Heart right ventricle (tissue), 16 donors: ENCODE results near the gene TRANK1. TPM values are rescaled to one million over a fixed set of nuclear protein-coding genes. Genes with fewer than 3 reads are reported as not detected.
"Not testable (repeated sequence)": the region's sequence is repeated elsewhere in the genome, so short reads cannot be mapped to it uniquely, and the experiment has no call there.

ENCODE experiments used
- ATAC-seq, 8 donors: fragments of 200-7000 bp; cut with Tn5 transposase; one replicate each; pipeline ENCODE4 v1.9.1; 2020; ENCODE audit warnings: mild to moderate bottlenecking in 8 of 8, moderate library complexity in 8 of 8, moderate number of reproducible peaks in 1 of 8
- DNase-seq, 2 donors: peaks; one replicate each; pipeline ENCODE4 v3.0.0-alpha.2; 2020
- H3K27ac ChIP-seq, 10 donors: fragments of 200-600 bp; sonication (generic) in 2 of 10; one replicate each; pipeline versions ENCODE4 v1.5.0 to v1.8.0; 2020 to 2022; ENCODE audit warnings: mild to moderate bottlenecking in 3 of 10
- H3K27me3 ChIP-seq, 7 donors: fragments of 200-600 bp; one replicate each; pipeline ENCODE4 v1.8.0; 2021 to 2022; ENCODE audit warnings: mild to moderate bottlenecking in 2 of 7
- H3K36me3 ChIP-seq, 9 donors: fragments of 200-600 bp; sonication (generic) in 1 of 9; one replicate each; pipeline versions ENCODE4 v1.5.0 to v1.8.0; 2020 to 2022; ENCODE audit warnings: mild to moderate bottlenecking in 2 of 9
- H3K4me1 ChIP-seq, 9 donors: fragments of 200-600 bp; sonication (generic) in 1 of 9; one replicate each; pipeline versions ENCODE4 v1.5.0 to v1.8.0; 2020 to 2022; ENCODE audit warnings: mild to moderate bottlenecking in 4 of 9
- H3K4me3 ChIP-seq, 10 donors: fragments of 200-600 bp; sonication (generic) in 2 of 10; one replicate each; pipeline versions ENCODE4 v1.5.0 to v1.8.0; 2020 to 2022; ENCODE audit warnings: mild to moderate bottlenecking in 7 of 10, moderate library complexity in 2 of 10
- H3K9me3 ChIP-seq, 11 donors: fragments of 200-600 bp in 10 of 11; sonication (generic) in 2 of 11; one replicate each; pipeline versions ENCODE4 v1.5.0 to v1.8.0; 2013 to 2022; ENCODE audit warnings: mild to moderate bottlenecking in 2 of 11, control low read depth in 1 of 11, moderate library complexity in 1 of 11
- WGBS, 2 donors: extraction: QIAGEN DNeasy Blood & Tissue Kit; methylation state at CpG; one replicate each; pipeline ENCODE4 v1.1.7; 2013; ENCODE audit warnings: inconsistent platforms in 1 of 2; 5-methylcytosine and 5-hydroxymethylcytosine counted together
- intact Hi-C, 10 donors: fragments of 100-400 bp; cut with DNase I; formaldehyde crosslinking; loops; one replicate each; pipeline versions ENCODE4 v1.11.1 to v1.14.2; 2022
- polyA plus RNA-seq, 2 donors: library from polyadenylated mRNA; stranded (reverse); fragments of 200-250 nt; gene quantifications; one replicate each; pipeline ENCODE4 v1.2.3, GENCODE V29; 2013
- total RNA-seq, 10 donors: library from RNA; stranded (reverse); fragmentation: NEBNext Ultra II Directional in 3 of 10; extraction: Animal tissue kit (Norgen Biotek cat#: 25700) in 3 of 10; gene quantifications; one replicate each; pipeline versions ENCODE4 v1.2.1 to v1.2.4, GENCODE V29; 2021 to 2023
- TF ChIP-seq, protein P1 (sequence below), 9 donors: fragments of 200-600 bp; sonication (generic) in 2 of 9; IDR thresholded peaks; one replicate each; pipeline versions ENCODE4 v1.5.0 to v1.8.0; 2021 to 2022; ENCODE audit warnings: antibody characterized with exemption in 9 of 9, mild to moderate bottlenecking in 5 of 9, moderate library complexity in 1 of 9
- donor health status: Arrhythmogenic right ventricular cardiomyopathy.
- donor health status: ischemic (EF 13 %, LVEDD 7.1; RV severe dilation, severe dysfunction).
- donor health status: healthy with polysubstance abuse.
- donor health status: DM: no; HTN: yes; CAD: no.
- donor health status: DM: no; HTN: no; CAD: no.
- donor health status: ischemic (EF 25% LVEDD 6.9; RV normal size, moderate dysfunction).
- donor health status: ischemic (EF 25% LVEDD 5.7; RV mildly dilated, moderate dysfunction).
- donor health status: healthy.
- donor health status: DM: yes; HTN: yes; CAD: no.
- donor health status: Ischemic cardiomyopathy.
- donor health status: ischemic (EF 35%, LVEDD 5.7; RV mildly dilated, moderate dysfunction).
- donor health status: nonischemic (EF 11% LVEDD 7.7; RV severe dilation, severe dysfunction).
- donor health status: DM: yes; HTN: yes; CAD: no.
- donor health status: PGD.
- donor health status: ischemic (EF 29% LVEDD 5.4; RV normal size, mild dysfunction).
- donor health status: nonischemic (EF 23%, LVEDD 6.1; RV moderate dilation, normal function).

Gene TRANK1
- total and polyA plus RNA-seq, 12 donors: 1.3 to 20.8 (median 4.9) TPM

DNA sequence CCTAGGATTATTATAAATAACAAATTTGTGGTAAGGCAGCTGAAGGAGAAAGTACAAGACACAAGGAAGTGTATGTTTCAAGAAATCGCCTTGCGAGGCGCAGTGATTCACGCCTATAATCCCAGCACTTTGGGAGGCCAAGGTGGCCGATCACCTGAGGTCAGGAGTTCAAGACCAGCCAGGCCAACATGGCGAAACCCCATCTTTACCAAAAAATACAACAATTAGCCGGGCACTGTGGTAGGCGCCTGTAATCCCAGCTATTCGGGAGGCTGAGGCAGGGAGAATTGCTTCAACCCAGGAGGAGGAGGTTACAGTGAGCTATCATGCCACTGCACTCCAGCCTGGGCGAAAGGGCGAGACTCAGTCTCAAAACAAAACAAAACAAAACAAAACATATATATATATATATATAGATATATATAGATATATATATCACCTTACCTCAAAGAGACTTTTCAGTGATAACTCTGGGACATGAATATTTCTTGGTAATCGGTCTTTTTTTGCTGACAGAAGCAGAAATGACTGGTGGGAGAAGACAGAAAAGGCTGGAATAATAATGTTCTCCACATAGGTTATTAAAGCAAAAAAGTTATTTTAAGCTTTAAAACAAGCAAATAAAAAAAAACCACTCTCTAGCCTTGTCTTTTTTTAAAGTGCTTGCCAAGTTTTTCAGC, 52.3 kb downstream of the TRANK1 start:
- H3K36me3 ChIP-seq: peaks cover 0 to 78% (median 12%) of the 10 kb centered on the region in 9 donors
- peaks cover 2 to 55% (median 23%) of the 10 kb centered on the region in 9 donors for H3K4me1 ChIP-seq
- H3K4me3 ChIP-seq: no peak overlapping the region

DNA sequence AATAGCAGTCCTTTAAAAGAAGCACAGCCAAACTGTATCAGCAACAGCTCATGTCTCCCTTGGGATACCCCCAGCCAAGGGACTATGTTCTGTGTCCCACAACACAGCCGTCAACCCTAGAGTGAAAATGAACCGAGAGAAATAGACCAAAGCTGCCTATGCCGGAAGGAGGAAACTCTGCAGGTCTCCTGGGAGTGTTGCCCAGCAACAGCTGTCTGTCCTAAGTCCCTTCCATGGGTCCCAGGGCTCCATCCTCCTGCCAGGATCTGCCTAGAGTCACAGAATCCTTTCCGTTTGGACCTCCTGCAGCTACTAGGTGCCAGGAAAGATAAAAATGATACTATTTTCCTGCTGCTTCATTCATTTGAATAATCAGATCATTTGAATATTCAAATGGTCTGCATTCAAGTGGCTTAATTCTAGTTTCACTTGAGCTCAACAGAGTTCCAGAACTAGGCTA, 53.1 kb downstream of the TRANK1 start:
- Histone ChIP-seq H3K4me3 (no peak overlapping the region), H3K27ac (peak overlapping the region in 7 of 10 donors; percentile 31 to 80 (median 50)), H3K9me3 (no peaks in the 10 kb centered on the region), H3K4me1 (peaks cover 2 to 55% (median 23%) of the 10 kb centered on the region in 9 donors), H3K36me3 (peaks cover 0 to 78% (median 12%) of the 10 kb centered on the region in 9 donors), H3K27me3 (no peaks in the 10 kb centered on the region)
- intact Hi-C loops: no loop called here
- DNase-seq: peak; percentile 53 to 72
- 34 to 37% methylated on average over 4 of the region's 4 CpGs for WGBS, 2 donors
- TF ChIP-seq, protein P1, sequence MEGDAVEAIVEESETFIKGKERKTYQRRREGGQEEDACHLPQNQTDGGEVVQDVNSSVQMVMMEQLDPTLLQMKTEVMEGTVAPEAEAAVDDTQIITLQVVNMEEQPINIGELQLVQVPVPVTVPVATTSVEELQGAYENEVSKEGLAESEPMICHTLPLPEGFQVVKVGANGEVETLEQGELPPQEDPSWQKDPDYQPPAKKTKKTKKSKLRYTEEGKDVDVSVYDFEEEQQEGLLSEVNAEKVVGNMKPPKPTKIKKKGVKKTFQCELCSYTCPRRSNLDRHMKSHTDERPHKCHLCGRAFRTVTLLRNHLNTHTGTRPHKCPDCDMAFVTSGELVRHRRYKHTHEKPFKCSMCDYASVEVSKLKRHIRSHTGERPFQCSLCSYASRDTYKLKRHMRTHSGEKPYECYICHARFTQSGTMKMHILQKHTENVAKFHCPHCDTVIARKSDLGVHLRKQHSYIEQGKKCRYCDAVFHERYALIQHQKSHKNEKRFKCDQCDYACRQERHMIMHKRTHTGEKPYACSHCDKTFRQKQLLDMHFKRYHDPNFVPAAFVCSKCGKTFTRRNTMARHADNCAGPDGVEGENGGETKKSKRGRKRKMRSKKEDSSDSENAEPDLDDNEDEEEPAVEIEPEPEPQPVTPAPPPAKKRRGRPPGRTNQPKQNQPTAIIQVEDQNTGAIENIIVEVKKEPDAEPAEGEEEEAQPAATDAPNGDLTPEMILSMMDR (IDR thresholded peaks at IDR 0.05): no peak
- peak; percentile 44 to 77 (median 68) for ATAC-seq

More for the DNA sequence above, 52.3 kb downstream of the TRANK1 start:
- Histone ChIP-seq H3K9me3 (no peaks in the 10 kb centered on the region), H3K27me3 (no peaks in the 10 kb centered on the region), H3K27ac (peak overlapping the region in 8 of 10 donors; percentile 16 to 80 (median 53))
- no peak for DNase-seq
- no peak for ATAC-seq
- TF ChIP-seq, protein P1 (IDR thresholded peaks at IDR 0.05): no peak
- WGBS, 2 donors: 87 to 92% methylated on average over 12 of the region's 12 CpGs
- intact Hi-C loops: no loop called here

DNA sequence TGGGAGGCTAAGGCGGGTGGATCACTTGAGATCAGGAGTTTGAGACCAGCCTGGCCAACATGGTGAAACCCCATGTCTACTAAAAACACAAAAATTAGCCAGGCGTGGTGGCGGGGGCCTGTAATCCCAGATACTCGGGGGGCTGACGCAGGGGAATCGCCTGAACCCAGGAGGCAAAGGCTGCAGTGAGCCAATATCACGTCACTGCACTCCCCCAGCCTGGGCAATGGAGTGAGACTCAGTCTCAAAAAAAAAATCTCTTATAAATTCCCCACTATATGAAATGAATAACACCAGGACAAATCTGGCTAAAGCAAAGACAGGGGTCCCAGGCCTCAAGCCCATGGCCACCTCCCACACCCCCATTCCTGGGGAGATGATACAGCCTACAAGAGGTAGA, 53.8 kb downstream of the TRANK1 start:
- ATAC-seq, H3K9me3 ChIP-seq, intact Hi-C loops, DNase-seq, H3K4me3 ChIP-seq, H3K27me3 ChIP-seq: not testable (repeated sequence)
- H3K27ac ChIP-seq: peak overlapping the region in 7 of 10 donors; percentile 4 to 78 (median 41)
- WGBS, 2 donors: 86 to 88% methylated on average over 7 of the region's 7 CpGs
- peaks cover 0 to 78% (median 12%) of the 10 kb centered on the region in 9 donors for H3K36me3 ChIP-seq
- peaks cover 2 to 51% (median 23%) of the 10 kb centered on the region in 9 donors for H3K4me1 ChIP-seq

DNA sequence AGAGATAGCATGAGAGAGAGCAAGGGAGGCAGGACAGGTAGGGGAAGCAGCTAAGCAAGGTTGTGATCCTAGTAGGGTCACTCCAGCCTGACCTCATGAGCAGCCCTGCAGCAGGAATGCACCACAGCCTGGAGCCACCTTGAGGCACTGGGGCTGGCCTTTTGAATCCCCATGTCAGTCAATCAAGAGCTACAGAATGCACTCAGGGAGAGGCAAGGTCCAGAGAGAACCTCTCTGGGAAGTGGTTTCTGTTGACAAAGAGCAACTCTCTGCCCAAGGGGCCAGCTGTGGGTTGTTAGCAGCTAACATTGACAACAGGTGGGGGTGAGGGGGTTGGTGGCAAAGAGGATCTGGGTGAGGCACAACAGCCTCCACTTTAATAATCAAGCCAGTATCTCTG, 54.6 kb downstream of the TRANK1 start:
- ATAC-seq: no peak
- no peaks in the 10 kb centered on the region for H3K27me3 ChIP-seq
- no peak for DNase-seq
- TF ChIP-seq, protein P1 (IDR thresholded peaks at IDR 0.05): no peak
- intact Hi-C loops: no loop called here
- H3K4me1 ChIP-seq: peaks cover 2 to 43% (median 23%) of the 10 kb centered on the region in 9 donors
- peaks cover 0 to 83% (median 12%) of the 10 kb centered on the region in 9 donors for H3K36me3 ChIP-seq
- H3K4me3 ChIP-seq: no peak overlapping the region
- no peaks in the 10 kb centered on the region for H3K9me3 ChIP-seq
- no peak overlapping the region for H3K27ac ChIP-seq

DNA sequence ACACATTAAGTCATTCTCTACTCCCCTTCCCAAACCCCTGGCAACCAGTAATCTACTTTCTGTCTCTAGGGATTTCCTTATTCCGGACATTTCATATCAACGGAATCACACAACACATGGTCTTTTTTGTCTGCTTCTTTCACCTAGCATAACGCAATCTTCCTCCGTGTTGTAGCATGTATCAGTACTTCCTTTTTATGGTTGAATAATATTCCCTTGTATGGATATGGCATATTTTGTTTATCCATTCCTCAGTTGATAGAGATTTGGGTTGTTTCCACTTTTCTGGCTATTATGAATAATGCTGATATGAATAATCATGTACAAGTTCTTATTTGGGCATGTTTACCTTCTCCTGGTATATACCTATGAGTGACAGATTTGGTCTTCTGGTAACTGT, 63.1 kb downstream of the TRANK1 start:
- H3K36me3 ChIP-seq: peaks cover 0 to 46% (median 0%) of the 10 kb centered on the region in 9 donors
- H3K27me3 ChIP-seq: no peaks in the 10 kb centered on the region
- no peaks in the 10 kb centered on the region for H3K9me3 ChIP-seq
- DNase-seq (no peak), ATAC-seq (no peak)
- no peak overlapping the region for H3K4me3 ChIP-seq
- intact Hi-C loops: no loop called here
- H3K27ac ChIP-seq: no peak overlapping the region
- TF ChIP-seq, protein P1 (IDR thresholded peaks at IDR 0.05): no peak
- peaks cover 0 to 8% (median 0%) of the 10 kb centered on the region in 9 donors for H3K4me1 ChIP-seq
- 75 to 90% methylated on average over 4 of the region's 4 CpGs for WGBS, 2 donors

DNA sequence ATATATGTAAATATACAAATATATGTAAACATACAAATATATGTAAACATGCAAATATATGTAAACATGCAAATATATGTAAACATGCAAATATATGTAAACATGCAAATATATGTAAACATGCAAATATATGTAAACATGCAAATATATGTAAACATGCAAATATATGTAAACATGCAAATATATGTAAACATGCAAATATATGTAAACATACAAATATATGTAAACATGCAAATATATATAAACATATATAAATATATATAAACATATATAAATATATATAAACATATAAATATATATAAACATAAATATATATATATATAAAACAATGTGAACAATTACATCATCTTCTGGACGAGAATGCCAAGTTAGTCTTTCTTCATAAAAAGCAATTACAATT, 65.0 kb downstream of the TRANK1 start:
- H3K4me3 ChIP-seq, H3K27ac ChIP-seq, intact Hi-C loops, H3K9me3 ChIP-seq, H3K27me3 ChIP-seq, ATAC-seq, DNase-seq: not testable (repeated sequence)
- 94 to 95% methylated on average over 1 of the region's 1 CpG for WGBS, 2 donors
- peaks cover 0 to 15% (median 0%) of the 10 kb centered on the region in 9 donors for H3K4me1 ChIP-seq
- peaks cover 0 to 29% (median 0%) of the 10 kb centered on the region in 9 donors for H3K36me3 ChIP-seq
